Measurements from ENCODE around the gene PITX3. TPM values are rescaled to one million over a fixed set of nuclear protein-coding genes. Genes with fewer than 3 reads are reported as not detected.

The PITX3 gene
- total and polyA plus RNA-seq, 9 of the 15 experiments (the other 6 are each of a cell fraction or from before 2014, with no cell fraction given), result 0.30 to 0.98 (median 0.95) TPM; not detected in 6

DNA sequence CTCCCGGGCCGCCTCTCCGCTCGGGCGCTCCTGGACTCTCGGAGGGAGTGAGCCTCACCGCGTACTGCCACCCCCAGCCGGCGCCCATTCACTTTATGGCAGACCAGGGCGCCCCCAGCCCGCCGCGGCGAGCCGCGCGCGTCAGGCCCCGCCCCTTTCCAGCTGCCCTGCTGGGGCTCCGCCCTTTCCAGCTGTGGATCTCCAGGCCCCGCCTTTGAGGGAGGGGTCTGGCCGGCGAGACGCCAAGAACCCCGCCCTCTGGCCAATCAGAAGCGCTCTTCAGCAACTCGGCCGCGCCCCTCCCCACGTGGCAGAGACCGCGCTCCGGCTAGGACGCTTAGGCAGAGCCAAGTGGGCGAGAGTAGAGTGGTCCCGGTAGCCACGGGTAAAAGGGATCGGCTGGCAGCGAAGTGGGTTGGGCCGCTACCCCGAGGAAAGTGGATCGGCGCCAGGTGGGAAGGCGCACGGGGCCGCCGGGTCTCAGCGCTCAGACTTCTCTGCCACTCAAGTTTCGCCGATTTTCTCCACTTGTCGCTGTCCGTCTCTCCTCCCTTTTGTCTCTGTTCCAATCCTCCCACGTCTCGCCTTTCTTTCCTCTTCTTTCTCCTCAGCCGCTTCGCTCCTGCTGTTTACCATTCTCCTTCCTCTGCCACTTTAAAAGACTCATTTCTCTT lies at the start of gene PITX3 (continued):
- TF ChIP-seq MYBL2 (IDR thresholded peaks at IDR 0.05; ENCODE audit: low read depth), result no peak
- no peak for TF ChIP-seq MYBL2 (CRISPR knock-in tag; IDR thresholded peaks at IDR 0.05; ENCODE audit: borderline replicate concordance)
- no peak for TF ChIP-seq ZKSCAN8 (CRISPR knock-in tag; IDR thresholded peaks at IDR 0.05)
- TF ChIP-seq ZNF282 (CRISPR knock-in tag; IDR thresholded peaks at IDR 0.05), result no peak
- no peak for TF ChIP-seq CEBPZ (IDR thresholded peaks at IDR 0.05; ENCODE audit: borderline replicate concordance, low read depth, low read length)
- TF ChIP-seq NCOA4 (IDR thresholded peaks at IDR 0.05; ENCODE audit: partially characterized antibody), result no peak
- TF ChIP-seq NRF1 (conservative IDR thresholded peaks at IDR 0.05 in 1 of 2, IDR thresholded peaks at IDR 0.05 in 1 of 2), result peak; percentile 40 to 62; a peak in 3 of 4 replicates
- no peak for TF ChIP-seq LEF1 (IDR thresholded peaks at IDR 0.05)
- TF ChIP-seq GABPA (tag; conservative IDR thresholded peaks at IDR 0.05; ENCODE audit: low read depth), result no peak
- no peak for TF ChIP-seq TCF7L2 (IDR thresholded peaks at IDR 0.05; ENCODE audit: low read depth, low read length)
- no peak for TF ChIP-seq SUPT5H (IDR thresholded peaks at IDR 0.05)
- TF ChIP-seq ZNF263 (CRISPR knock-in tag; IDR thresholded peaks at IDR 0.05; ENCODE audit: borderline replicate concordance), result no peak
- TF ChIP-seq ZNF354B (CRISPR knock-in tag; IDR thresholded peaks at IDR 0.05), result no peak
- TF ChIP-seq CBFA2T2 (conservative IDR thresholded peaks at IDR 0.05), result no peak
- TF ChIP-seq HSF4 (CRISPR knock-in tag; IDR thresholded peaks at IDR 0.05; ENCODE audit: borderline replicate concordance), result no peak
- no peak for TF ChIP-seq E4F1 (CRISPR knock-in tag; IDR thresholded peaks at IDR 0.05; ENCODE audit: borderline replicate concordance)
- no peak for TF ChIP-seq ATF6 (CRISPR knock-in tag; IDR thresholded peaks at IDR 0.05)
- no peak for TF ChIP-seq RHOXF2B (CRISPR knock-in tag; conservative IDR thresholded peaks at IDR 0.05)
- no peak for TF ChIP-seq HNRNPH1 (optimal IDR thresholded peaks at IDR 0.05; ENCODE audit: low read depth, low read length)
- TF ChIP-seq TAF15 (IDR thresholded peaks at IDR 0.05; ENCODE audit: low read depth, low read length), result no peak
- no peak for TF ChIP-seq EWSR1 (IDR thresholded peaks at IDR 0.05; ENCODE audit: borderline replicate concordance, low read depth, partially characterized antibody)
- TF ChIP-seq BRD4 (IDR thresholded peaks at IDR 0.05), result no peak
